DMS79 (cell line): ENCODE measurements around the gene INPP5K.
A peak's percentile ranks its signal among the peaks of the same experiment; 100 is the strongest.
"Not testable (repeated sequence)": the region's sequence is repeated elsewhere in the genome, so short reads cannot be mapped to it uniquely, and the experiment has no call there.

Source experiments
- DNase-seq: peaks from one replicate; lab custom pipeline; 2025; lab: John Stamatoyannopoulos, UW

Gene INPP5K

DNA sequence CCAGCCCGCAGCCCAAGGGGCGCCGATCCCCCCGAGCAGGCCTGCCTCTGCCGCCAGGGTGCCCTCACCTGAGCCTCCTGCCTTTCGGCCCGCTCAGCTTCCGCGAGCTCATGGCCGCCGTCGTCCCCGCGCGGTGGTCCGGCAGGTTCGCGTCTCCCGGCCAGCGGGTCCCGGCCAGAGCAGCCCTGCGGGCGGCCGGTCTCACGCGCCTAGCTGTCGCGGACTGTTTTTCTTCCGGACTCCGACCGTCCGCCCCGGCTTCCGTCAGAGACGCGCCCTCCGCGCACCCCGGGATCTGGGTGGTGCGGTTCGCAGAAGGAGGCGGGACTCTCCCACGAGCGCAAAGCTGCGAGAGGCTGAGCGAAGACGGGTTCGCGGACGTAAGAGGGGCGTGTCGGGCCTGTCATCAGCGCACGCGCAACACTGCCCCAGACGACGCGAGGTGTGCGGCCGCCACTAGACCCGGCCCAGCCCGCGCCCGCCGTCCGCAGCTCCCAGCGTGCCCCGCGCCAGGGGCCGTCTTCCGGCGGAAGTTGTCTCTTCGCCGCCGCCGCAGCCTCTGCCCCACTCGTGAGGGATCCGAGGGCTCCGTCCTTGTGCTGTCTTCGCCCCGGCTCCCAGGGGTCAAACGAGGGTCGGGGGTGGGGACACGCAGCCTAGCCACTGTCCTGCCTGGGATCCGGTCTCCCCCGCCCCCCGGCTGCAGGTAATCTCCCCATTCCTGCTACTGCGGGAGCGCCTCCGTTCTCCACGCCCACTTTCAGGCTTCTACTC lies at the start of gene INPP5K:
Gene INPP5K, minus strand, starts transcription at position 225 of the 774 bp plus-strand sequence. Its CDS starts 113 bp downstream, at position 112.
- peak; percentile 65 for DNase-seq

DNA sequence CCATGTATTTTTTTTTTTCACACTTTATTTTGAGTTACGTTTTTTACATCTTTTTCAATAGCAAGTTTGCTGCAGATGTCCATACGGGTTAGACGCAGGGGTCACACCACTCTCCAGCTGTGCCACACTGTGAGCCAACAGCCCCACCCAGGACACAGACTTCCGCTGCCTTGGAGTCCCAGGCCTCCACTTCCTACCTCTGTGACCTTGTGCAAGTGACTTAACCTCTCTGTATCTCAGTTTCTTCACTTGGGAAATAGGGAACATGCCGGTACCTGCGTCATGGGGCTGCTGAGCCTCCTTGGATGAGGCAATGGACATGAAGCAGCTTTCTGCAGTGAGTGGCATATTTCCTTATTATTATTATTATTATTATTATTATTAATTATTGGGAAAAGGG lies 49.5 kb upstream of the INPP5K start:
- no peak for DNase-seq

DNA sequence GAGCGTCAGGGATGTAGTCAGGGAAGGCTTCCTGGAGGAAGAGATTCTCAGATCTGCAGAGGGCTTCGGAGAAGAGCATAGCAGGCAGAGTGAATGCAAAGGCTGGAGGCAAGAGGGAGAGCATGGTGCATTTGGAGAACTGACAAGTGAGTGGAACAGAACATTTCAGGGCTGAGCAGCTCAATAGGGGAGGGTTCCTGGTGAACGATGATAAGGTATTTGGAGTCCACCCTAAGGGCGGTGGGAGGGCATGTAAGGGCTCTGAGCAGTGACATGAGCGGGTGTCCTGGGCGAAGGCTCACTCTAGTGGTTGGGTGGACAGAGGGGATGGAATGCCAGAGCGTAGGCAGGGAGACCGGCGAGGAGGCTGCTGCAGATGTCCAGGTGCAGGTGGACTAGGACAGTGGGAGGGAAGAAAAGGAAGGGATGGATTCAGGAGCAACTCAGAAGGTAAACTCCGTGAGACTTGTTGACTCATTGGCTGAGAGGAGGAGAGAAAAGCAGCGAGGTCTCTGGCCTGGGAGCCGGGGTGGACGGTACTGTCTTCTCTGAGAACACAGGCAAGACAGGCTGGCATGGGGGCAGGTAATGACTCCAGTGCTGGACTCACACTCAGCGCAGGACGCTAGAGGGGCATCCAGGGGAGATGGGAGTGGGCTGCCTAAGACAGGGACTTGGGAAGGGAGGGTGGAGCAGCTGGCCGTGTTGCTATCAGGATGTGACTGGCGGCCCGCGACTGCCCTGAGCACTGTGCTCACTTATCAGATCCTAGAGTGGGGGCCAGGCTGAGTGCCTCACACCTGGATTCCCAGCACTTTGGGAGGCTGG lies 47.6 kb upstream of the INPP5K start:
- no peak for DNase-seq

DNA sequence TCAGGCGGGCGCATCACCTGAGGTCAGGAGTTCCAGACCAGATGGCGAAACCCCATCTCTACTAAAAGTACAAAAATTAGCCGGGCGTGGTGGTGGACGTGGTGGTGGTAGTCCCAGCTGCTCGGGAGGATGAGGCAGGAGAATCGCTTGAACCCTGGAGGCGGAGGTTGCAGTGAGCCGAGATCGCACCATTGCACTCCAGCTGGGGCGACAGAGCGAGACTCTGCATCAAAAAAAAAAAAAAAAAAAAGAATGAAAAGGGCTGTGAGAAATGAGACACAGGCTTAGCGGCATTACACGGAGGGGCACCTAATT lies 47.0 kb upstream of the INPP5K start:
- not testable (repeated sequence) for DNase-seq

DNA sequence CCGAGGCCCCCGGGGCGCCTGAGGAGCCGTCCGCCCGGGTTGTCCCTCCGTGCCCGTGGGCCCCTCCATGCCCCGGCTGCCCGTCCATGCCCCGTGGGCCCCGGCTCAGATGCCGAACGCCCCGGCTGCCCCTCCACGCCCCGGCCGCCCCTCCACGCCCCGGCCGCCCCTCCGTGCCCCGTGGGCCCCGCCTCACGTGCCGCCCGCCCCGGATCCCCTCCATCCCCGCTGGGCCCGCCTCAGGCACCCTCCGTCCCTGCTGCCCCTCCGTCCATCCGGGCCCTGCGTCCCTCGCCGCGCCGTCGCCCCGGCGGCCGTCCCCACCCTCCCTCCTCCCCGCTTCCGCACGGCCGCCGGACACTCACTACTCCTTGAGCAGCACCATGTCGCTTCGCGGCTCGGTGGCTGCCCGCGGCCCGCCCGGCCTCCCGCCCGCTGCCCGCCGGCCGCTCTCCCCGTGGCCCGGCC lies 45.8 kb upstream of the INPP5K start:
- DNase-seq = no peak

DNA sequence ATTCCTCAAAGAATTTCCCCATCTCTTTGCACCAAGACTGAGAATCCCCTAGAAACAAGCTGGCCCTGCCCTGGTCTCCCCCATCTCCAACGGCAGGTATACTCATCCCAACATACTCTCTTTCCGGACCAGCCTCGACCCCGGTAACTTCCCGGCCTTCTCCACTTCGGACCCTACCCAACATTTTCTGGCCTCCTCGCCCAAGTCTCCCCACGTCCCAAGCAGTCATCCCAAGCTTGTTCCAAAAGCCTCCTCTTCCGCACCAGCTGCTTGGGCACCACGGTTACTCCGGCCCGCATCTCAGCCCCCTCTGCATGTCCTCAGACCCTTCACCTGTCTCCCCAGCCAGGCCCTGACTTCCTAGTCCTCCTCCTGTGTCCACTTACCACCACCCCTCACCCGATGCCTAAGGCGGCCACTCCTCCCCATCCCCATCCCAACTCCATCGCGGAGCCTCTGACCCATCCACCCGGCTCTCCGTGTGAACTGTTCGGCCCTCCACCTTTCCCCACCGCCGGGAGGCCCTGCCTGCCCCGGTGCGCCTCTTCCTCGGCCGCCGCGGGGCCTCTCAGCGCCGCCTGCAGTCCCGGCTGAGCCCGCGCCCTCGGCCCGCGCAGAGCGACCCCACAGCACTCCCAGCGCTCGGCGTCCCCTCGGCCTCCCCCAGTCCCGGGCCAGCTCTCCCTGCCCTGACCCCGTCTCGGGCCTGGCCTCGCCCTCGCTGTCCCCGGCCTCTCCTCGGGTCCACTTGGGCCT lies 45.2 kb upstream of the INPP5K start:
- no peak for DNase-seq

DNA sequence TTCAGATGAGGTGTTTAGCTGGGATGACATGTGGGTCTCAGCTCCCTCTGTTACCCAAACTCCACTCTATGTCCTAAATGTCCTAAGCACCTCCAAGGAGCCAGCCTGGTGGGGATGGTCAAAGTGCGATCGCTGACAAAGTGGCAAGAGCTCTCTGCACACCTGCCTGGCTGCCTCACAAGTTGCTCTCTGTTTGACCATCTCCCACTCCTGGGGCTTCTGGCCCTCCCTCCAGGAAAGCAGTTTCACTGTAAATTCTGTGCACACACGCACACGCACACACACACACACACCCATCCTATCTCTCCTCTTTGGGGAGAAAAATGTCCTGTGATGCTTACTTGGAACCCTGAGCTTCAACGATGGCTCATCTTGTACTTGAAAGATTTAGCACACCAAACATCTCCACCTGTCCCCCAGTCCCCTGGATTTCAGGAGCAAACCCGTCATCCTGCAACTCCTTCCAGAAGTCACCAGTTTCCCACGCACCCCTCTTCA lies 44.5 kb upstream of the INPP5K start:
- no peak for DNase-seq

DNA sequence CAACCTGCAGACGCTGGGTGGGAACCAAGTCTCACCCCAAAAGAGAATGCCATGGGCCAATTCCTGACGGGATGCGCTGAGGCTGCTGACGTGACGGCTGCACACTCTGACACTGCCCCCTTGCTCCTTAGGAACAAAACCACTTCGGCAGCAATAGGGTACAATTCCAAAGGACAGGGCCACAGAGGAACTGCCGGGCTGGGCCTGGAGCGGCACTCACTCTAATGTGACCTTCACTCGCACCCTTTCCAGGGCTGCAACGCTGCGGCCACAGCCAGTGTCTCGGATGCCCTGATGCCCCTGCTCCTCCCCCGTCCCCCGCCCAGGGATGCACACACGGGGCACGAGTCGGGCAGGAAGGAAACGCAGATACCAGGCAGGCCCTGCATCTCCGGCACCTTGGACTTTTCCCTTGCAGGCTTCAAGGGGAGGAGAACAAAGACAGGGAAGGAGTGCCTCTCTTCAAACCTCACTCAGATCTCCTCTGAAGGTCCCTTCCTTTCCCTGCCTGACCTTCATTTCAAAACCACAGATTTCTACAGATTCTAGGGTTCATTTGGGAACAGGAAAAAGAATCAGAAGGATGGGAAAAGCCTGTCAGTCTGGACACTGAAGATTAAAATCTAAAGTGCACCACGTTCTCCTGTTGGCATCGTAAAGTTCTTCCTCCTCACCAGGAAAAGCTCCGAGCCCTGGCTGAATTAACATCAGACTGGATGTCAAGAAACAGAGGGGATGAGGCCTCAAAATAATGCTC lies 43.9 kb upstream of the INPP5K start:
- DNase-seq = no peak

DNA sequence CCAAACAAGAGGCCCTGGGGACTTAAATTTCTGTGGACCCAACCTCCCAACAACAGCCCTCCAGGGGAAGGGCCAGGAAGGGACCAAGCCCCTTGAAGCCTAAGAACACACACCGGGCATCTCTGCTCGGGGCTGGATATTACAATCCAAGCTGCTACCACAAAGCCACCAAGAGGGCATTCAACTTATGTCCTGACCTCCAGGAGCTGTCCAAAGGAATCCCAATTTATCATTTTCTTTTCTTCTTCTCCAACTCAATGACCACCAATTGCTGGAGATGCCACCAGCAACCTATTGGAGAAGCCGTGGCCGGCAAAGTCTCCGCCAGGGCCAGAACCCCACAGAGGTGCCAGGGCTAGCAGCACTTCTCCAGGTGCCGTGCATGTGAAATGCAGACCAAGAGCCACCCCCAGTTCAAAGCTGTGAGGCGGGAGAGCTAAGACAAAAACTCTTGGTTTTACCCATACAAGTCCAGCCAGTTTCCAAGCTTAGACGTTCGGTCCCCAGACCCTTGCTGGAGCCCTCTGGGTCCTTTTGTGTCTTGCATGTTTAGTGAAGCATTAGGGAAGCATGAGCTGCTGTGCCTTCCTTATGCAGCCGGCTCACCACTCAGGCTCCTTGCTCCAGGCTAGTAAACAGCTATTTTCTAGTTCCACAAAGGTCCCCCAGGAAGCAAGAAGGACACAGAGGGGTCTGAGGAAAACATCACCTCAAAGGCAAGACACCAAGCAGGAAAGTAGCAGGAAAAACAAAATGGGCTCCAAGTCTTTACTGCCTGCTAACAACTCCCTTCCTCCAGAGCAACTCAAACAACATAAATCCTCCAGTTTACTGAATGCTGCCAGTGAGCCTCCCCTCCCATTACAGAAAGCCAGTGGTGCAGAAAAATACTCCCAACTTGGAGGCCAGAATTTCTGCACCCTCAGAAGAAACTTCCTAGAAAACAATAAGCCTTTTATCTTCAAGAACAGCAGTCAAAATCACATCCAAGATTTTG lies 42.9 kb upstream of the INPP5K start:
- no peak for DNase-seq

DNA sequence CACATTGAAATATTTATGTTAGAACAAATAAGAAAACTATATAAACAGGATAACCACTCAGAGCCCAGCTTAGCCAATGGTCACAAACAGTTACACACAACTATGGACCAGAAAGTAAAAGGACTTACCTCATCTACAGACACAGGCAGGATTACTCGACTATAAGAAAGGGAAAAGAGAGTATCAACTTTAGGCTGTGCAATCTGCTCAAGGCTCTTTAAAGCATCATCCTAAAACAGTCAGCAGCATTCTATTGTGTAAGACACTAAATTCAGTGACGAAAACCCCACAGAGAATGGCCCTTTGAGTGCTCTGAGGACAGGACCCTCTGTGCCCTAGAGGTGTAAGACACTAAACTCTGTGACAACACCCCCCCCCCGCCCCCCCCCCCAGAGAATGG lies 42.0 kb upstream of the INPP5K start:
- DNase-seq = no peak

DNA sequence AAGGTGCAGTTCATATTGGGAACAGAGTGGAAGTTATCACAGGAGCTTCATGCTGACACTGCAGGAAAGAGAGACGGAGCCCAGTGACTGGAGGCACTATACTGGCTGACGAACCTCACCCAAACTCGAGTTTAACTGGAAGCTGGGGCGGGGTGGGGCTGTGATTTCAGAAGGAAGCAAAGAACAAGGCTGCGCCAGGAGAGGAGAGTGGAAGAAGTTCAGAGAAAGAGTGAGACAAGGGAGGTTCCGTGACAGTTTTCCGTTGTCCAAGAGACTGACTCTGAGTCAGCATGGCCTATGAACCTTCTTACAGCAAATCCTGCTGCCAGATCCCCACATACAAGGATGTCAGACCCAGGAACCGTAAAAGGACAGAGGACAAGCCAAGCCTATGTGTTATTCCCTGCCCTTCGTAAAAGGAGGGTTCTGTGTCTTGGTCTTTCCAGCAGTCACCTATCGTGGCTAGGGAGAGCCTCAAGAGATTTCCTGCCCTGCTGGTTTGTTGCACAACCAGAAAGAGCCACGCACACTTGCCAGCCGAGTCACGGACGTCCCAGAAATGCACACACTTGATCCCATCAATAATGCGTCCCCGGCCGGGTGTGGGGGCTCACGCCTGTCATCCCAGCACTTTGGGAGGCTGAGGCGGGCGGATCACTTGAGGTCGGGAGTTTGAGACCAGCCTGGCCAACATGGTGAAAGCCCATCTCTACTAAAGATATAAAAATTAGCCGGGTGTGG lies 41.1 kb upstream of the INPP5K start:
- DNase-seq = no peak

DNA sequence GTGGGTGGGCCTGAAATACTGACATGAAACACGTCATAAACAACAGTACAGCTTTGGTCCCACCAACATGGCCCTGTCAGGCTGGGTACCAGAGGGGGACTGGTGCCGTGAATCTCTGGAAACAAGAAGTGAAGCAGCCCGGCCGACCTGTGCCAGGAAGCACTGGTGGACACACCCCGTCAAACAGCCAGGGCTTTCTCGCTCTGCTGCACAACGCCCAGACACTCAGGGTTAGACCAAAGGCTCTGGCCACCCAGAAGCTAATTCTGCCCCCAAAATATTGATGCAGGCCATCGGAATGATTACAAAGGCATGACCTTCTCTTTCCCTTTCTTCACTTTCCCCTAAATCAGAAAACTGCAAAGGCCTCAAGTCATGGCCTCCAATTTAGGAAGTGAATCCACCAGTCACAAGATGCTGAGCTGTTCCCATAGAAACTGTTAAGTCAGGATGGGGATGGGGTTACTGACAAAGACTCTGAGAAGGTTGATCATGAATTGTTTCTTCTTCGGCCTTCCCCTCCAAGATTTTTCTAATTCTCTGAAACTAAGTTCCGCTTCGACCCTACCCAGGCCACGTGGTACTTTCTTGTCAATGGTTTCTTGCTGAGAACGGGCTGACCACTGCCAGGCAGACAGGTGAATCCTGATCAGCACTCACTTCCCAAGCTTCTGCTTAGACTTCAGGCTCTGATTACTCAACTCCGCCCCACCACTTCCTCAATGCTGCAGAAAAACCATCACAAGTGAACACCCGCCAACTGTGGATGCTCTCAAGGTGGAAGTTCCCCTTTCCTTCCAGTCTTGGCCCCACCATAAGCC lies 39.4 kb upstream of the INPP5K start:
- no peak for DNase-seq

DNA sequence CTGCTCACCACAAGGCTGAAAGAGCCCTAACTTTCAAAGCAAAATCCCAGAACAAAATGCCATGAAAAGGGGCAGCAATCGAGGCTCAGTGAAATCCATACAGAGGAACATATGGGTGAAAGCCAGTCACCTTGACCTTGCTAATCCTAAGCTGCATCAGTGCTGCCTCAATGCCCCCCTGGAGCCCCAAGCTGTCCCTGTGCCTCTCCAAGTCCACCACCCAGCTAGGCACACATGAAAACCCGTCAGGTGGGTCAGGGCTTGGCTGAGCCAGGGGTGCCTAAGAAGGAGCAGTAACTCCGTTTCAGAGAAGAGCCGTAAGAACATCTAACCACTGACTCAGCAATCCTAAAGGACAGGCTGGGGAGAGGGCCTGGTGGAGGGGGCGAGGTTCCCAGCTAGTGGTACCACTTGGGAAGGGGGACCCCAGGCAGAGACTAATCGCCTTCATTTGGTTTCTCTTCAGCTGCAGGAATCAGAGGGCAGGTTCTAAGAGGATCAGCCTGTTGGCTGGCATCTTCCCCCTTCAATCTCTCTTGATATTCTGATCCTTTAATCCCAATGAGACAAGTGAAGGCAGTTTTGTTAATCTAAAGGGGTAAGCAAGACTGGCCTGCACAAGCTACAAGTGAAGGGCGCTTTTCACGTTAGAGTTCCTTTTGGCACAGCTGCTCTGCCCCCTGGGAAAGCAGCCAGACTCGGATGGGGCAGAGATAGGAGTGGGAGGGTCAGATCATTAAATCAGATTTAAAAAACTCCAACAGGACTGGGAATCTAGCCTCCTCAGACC lies 38.5 kb upstream of the INPP5K start:
- no peak for DNase-seq

DNA sequence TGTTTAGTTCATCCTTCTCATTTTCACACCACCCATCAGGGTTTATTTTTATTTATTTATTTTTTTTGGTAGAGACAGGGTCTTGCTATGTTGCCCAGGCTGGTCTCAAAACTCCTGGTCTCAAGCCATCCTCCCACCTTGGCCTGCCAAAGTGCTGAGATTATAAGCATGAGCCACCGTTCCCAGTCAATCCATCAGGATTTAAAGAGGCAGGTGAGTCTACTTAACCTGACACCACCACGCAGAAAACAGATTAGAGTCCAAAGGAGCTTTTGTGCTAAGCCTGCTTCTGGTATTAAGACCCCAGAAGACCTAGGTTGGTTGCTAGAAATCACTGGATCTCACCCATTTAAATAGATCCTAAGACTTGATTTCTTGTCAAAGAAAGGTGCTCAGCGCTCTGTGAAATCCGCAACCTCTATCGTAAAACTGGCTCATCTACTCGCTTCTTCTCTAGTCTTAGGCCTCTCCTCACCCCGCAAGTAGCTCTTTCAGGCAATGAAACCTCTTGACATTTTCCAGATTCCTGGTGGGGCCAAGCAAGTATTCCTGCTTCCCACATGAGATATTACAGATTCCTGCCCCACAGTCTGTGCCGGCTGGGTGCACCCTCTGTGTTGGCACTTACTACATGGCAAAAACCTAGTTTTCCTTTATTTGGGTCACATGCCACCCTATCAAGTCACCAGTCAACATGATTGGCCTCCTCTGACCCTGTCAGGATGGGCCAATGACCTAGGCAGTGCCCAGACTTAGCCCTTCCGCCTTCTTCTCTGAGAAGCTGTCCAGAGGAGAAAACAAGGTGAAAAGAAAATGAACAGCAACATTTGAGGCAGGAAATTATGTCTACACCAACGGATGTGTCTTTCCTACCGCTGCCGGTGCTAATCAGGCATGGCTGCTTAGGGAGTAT lies 37.2 kb upstream of the INPP5K start:
- DNase-seq = no peak

DNA sequence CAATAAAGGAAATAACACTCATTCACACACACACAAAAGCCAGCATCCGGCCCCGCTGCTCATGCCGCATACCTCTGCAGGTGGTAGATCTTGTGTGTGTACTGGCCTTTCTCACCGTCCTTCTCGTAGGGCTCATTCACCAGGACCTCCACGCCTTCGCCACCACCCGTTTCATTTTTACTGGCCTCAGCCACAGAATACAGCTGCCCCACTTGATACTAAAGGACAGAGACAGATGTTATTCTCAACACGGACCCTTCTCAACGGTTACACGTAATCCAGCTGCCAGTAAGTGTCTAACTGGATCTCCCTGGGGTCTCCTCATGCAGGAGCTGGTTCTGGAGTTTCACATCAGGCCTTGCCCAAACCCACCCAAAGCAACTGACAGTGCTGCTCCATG lies 36.5 kb upstream of the INPP5K start:
- no peak for DNase-seq

DNA sequence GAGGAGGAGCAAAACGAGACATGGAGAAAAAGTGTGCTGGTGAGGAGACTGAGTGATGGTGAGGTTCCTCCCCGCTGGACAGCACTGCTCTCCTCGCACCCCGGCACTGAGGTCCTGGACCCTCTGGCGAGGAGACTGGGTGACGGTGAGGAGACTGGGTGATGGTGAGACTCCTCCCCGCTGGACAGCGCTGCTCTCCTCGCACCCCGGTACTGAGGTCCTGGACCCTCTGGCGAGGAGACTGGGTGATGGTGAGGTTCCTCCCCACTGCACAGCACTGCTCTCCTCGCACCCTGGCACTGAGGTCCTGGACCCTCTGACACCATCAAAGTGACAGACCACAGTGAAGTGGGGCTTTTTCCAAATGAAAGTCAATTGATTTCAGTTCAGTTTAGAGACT lies 35.3 kb upstream of the INPP5K start:
- no peak for DNase-seq

DNA sequence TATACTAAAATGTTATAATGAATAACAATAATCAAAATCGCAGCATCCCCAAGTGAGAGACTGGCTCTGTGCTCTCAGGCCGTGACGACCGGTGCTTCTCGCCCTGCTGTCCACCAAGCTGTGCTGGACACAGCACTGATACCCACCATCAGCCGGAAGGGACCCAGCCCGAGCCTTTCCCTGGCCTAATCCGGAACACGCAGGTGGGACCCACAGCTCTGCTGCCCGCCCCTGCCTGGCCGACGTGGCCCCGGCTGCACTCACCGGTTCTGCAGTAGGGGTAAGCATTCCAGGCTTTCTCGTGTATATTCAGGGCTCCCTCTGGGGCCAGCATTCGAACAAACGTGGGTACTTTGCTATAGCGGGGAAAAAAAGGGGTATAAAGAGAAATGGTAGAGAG lies 31.6 kb upstream of the INPP5K start:
- DNase-seq = no peak
